GM12891 (cell line): Measurements from ENCODE around the gene ISG15.

Experiments
- DNase-seq: peaks from one replicate; pipeline ENCODE4 v3.0.0; 2011; ENCODE audit warnings: low spot score; ENCODE audit not compliant: insufficient read length
- FAIRE-seq: peaks from 2 replicates; lab custom pipeline; 2011; peaks lifted over from hg19 to GRCh38; lab: Jason Lieb, UNC
- PAX5 ChIP-seq: IDR thresholded peaks from 2 replicates; pipeline ENCODE4 v1.6.1; 2011; ENCODE audit warnings: low read length, moderate library complexity, mild to moderate bottlenecking; ENCODE audit not compliant: insufficient read depth, severe bottlenecking
- POLR2A ChIP-seq: IDR thresholded peaks from 2 replicates; pipeline ENCODE4 v1.6.1; 2011; ENCODE audit warnings: low read depth, low read length, control low read depth
- POLR2AphosphoS5 ChIP-seq: IDR thresholded peaks from 2 replicates; pipeline ENCODE4 v1.6.1; 2011; ENCODE audit warnings: low read depth, low read length, control low read depth
- POU2F2 ChIP-seq: IDR thresholded peaks from 2 replicates; pipeline ENCODE4 v1.6.1; 2011; ENCODE audit warnings: low read depth, mild to moderate bottlenecking, control low read depth, low read length, moderate library complexity
- SPI1 ChIP-seq: IDR thresholded peaks from 2 replicates; pipeline ENCODE4 v1.6.1; 2011; ENCODE audit warnings: low read depth, low read length, control low read depth
- TAF1 ChIP-seq: IDR thresholded peaks from 2 replicates; pipeline ENCODE4 v1.6.1; 2011; ENCODE audit warnings: low read depth, low read length, control low read depth

The ISG15 gene

DNA sequence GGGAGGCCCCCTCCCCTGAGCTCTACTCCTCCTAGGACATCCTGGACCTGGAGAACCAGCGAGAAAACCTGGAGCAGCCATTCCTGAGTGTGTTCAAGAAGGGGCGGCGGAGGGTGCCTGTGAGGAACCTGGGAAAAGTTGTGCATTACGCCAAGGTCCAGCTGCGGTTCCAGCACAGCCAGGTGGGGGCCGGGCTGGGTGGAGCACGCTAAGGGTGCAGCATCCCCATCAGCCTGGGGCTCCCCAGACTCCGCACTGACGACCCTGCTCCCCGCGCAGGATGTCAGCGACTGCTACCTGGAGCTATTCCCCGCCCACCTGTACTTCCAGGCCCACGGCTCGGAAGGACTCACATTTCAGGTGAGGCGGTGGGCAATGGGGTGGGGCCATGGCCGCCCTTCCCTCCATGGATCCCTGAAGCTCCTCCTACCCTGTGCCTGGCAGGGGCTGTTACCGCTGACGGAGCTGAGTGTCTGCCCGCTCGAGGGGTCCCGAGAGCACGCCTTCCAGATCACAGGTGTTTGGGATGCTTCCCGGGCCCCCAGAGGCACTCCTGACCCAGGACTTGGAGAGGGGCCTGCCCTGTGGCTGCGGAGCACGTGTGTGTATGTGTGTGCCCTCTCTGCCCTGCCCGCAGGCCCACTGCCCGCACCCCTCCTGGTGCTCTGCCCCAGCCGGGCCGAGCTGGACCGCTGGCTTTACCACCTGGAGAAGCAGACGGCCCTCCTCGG lies 42.9 kb upstream of the ISG15 start:
- TF ChIP-seq POU2F2 (no peak), SPI1 (no peak), PAX5 (no peak), TAF1 (no peak), POLR2AphosphoS5 (no peak), POLR2A (no peak)
- DNase-seq, result no peak
- FAIRE-seq, result no peak

DNA sequence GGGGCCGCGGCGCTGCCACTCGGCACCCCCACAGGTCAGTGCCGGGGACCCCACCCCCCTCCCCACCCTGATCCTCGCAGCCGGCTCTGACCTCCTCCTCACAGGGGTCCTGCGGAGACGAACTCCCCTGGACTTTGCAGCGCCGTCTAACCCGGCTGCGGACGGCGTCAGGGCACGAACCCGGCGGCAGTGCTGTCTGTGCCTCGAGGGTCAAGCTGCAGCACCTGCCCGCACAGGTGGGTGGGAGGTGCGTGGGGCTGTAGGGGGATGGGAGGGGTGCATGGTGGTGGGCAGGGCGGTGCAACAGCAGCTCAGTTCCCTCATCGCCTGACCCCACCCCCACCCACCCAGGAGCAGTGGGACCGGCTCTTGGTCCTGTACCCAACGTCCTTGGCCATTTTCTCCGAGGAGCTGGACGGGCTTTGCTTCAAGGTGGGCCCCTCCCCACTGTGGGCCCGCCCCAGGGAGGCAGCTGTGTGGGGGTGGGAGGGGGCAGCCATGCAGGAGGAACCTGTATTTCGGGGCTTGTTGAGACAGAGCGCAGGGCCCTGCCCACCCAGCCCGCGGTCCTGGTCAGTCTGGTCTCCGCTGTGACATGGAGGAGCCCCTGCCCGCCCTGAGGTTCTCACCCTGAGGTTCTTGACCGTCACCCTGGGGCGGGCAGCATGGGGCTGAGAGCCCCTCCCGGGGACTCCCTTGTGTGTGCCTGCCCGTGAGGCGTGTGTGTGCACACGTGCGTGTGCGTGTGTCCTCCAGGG lies 42.1 kb upstream of the ISG15 start:
- TF ChIP-seq POU2F2, result no peak
- TF ChIP-seq SPI1, result no peak
- TF ChIP-seq POLR2A, result no peak
- no peak for TF ChIP-seq PAX5
- no peak for TF ChIP-seq TAF1
- no peak for TF ChIP-seq POLR2AphosphoS5

DNA sequence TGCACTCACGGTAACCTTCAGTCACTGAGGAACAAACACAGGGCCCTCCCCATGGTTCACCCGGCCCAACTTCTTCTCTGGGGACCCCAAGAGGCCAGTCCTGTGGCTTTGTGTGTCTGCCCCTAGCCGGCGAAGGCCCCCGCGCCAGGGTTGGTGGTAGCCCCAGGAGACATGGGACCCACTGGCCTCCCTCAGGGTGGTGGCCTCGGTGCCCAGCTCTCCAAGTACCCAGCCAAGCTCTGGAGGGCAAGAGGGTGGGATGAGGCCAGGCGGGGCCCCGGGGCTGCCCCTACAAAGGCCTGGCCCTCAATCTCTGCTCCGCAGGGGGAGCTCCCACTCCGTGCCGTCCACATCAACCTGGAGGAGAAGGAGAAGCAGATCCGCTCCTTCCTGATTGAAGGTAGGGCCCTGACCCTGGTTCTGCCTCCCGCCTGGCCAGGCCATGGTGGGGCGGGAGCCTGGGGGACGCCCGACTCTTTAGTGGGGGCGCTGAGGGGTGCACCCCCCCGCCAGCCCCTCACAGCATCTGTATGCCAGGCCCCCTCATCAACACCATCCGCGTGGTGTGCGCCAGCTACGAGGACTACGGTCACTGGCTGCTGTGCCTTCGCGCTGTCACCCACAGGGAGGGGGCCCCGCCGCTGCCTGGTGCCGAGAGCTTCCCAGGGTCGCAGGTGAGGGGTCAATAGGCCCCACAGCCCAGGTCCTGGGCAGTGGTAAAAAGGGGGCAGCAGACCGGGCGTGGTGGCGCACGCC lies 41.4 kb upstream of the ISG15 start:
- no peak for FAIRE-seq
- no peak for TF ChIP-seq TAF1
- TF ChIP-seq SPI1, result no peak
- TF ChIP-seq POLR2A, result no peak
- TF ChIP-seq POLR2AphosphoS5, result no peak
- TF ChIP-seq POU2F2, result no peak
- TF ChIP-seq PAX5, result no peak

More for the DNA sequence above, 42.1 kb upstream of the ISG15 start:
- DNase-seq (no peak), FAIRE-seq (no peak)

GRCh38 chr1:972726-973458 lies 40.4 kb upstream of the ISG15 start:
- DNase-seq (no peak), FAIRE-seq (no peak)
- TF ChIP-seq TAF1, result no peak
- no peak for TF ChIP-seq POU2F2
- TF ChIP-seq PAX5, result no peak
- TF ChIP-seq POLR2A, result no peak
- no peak for TF ChIP-seq SPI1
- no peak for TF ChIP-seq POLR2AphosphoS5

More for the DNA sequence above, 41.4 kb upstream of the ISG15 start:
- DNase-seq, result no peak

- FAIRE-seq (no peak), DNase-seq (no peak)
- TF ChIP-seq POLR2A (no peak), PAX5 (no peak), POLR2AphosphoS5 (no peak), POU2F2 (no peak), SPI1 (no peak), TAF1 (no peak)
Observed at GRCh38 chr1:973459-974292, 39.6 kb upstream of the ISG15 start.

- TF ChIP-seq POLR2AphosphoS5 (no peak), POLR2A (no peak), PAX5 (no peak), POU2F2 (no peak), TAF1 (no peak), SPI1 (no peak)
- no peak for FAIRE-seq
- no peak for DNase-seq
Observed at GRCh38 chr1:974293-974640, 39.0 kb upstream of the ISG15 start.

DNA sequence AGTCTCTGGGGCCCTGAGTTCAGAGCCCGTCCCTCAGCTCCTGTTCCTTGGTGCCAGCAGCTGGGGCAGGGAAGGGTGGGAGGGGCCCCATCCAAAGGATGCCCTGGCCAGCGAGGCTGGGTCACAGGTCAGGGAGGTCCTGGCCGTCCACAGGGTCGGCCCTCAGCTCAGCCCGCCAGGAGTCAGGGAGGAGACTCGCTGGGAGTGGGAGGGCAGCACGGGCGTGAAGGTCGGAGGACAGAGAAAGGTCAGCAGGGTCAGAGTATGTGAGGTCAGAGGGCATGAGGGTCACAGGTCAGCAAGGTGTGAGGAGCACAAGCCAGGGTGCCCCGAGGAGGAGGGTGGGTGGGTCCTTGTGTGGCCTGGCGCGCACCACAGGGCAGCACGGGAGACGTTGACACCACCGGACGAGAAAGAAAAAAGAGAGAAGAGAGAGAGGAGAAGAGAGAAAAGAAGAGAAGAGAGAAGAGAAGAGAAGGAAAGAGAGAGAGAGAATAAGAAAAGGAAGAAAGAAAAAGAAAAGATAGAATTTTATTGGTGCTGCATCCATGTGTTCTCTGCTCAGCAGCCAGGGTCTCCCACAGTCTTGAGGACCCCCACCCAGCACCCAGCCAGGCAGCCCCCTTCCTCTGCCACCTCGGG lies 38.5 kb upstream of the ISG15 start:
- no peak for FAIRE-seq
- DNase-seq, result no peak
- TF ChIP-seq POU2F2 (no peak), POLR2A (no peak), POLR2AphosphoS5 (no peak), TAF1 (no peak), SPI1 (no peak), PAX5 (no peak)

DNA sequence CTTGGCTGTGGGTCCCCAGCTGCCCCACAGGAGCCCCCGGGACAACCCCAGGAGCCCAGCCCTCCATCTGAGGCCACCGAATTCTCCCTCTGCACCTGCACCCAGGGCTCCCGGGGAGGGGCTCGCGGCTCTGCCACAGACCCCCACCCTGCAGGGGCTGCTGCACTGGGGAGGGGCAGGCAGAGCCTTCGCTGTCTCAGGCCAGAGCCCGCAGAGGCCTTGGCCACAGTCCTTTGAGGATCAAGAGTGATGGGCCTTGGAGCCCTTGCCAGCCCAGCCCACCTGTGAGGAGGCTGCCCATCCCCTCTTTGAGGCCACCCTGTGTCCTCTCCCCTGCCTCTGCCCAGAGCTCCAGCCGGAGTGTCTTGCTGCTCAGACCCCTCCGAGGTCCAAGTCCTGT lies 37.9 kb upstream of the ISG15 start:
- no peak for TF ChIP-seq SPI1
- TF ChIP-seq POU2F2, result no peak
- no peak for TF ChIP-seq POLR2AphosphoS5
- no peak for TF ChIP-seq POLR2A
- no peak for TF ChIP-seq TAF1
- TF ChIP-seq PAX5, result no peak
- no peak for FAIRE-seq
- no peak for DNase-seq
